SK-N-SH (cell line): ENCODE data around the gene RTN4RL2.

Source experiments
- POLR2AphosphoS5 ChIP-seq: IDR thresholded peaks from 2 replicates; pipeline ENCODE4 v1.6.1; 2012; ENCODE audit warnings: low read depth, low read length
- TF ChIP-seq, protein P1 (sequence below): fragments of 200-600 bp; sonication (generic); IDR thresholded peaks from 2 replicates; pipeline ENCODE4 v1.6.1; 2017; ENCODE audit warnings: antibody characterized with exemption, mild to moderate bottlenecking, moderate library complexity
- TF ChIP-seq, protein P2 (sequence below): IDR thresholded peaks from 2 replicates; pipeline ENCODE4 v1.6.1; 2012; ENCODE audit warnings: mild to moderate bottlenecking, low read depth, low read length, moderate library complexity

- TF ChIP-seq, protein P1, sequence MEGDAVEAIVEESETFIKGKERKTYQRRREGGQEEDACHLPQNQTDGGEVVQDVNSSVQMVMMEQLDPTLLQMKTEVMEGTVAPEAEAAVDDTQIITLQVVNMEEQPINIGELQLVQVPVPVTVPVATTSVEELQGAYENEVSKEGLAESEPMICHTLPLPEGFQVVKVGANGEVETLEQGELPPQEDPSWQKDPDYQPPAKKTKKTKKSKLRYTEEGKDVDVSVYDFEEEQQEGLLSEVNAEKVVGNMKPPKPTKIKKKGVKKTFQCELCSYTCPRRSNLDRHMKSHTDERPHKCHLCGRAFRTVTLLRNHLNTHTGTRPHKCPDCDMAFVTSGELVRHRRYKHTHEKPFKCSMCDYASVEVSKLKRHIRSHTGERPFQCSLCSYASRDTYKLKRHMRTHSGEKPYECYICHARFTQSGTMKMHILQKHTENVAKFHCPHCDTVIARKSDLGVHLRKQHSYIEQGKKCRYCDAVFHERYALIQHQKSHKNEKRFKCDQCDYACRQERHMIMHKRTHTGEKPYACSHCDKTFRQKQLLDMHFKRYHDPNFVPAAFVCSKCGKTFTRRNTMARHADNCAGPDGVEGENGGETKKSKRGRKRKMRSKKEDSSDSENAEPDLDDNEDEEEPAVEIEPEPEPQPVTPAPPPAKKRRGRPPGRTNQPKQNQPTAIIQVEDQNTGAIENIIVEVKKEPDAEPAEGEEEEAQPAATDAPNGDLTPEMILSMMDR, result no peak
- TF ChIP-seq, protein P2, sequence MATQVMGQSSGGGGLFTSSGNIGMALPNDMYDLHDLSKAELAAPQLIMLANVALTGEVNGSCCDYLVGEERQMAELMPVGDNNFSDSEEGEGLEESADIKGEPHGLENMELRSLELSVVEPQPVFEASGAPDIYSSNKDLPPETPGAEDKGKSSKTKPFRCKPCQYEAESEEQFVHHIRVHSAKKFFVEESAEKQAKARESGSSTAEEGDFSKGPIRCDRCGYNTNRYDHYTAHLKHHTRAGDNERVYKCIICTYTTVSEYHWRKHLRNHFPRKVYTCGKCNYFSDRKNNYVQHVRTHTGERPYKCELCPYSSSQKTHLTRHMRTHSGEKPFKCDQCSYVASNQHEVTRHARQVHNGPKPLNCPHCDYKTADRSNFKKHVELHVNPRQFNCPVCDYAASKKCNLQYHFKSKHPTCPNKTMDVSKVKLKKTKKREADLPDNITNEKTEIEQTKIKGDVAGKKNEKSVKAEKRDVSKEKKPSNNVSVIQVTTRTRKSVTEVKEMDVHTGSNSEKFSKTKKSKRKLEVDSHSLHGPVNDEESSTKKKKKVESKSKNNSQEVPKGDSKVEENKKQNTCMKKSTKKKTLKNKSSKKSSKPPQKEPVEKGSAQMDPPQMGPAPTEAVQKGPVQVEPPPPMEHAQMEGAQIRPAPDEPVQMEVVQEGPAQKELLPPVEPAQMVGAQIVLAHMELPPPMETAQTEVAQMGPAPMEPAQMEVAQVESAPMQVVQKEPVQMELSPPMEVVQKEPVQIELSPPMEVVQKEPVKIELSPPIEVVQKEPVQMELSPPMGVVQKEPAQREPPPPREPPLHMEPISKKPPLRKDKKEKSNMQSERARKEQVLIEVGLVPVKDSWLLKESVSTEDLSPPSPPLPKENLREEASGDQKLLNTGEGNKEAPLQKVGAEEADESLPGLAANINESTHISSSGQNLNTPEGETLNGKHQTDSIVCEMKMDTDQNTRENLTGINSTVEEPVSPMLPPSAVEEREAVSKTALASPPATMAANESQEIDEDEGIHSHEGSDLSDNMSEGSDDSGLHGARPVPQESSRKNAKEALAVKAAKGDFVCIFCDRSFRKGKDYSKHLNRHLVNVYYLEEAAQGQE, result no peak
- no peak for TF ChIP-seq POLR2AphosphoS5
Observed at GRCh38 chr11:57474017-57474802, 13.9 kb downstream of the RTN4RL2 start.
